Measurements from ENCODE around the gene COL8A2. TPM values are rescaled to one million over a fixed set of nuclear protein-coding genes. Genes with fewer than 3 reads are reported as not detected.
A peak's percentile ranks its signal among the peaks of the same experiment; 100 is the strongest.

Gene COL8A2
- total RNA-seq, 1 donor from 2014 or later: not detected

DNA sequence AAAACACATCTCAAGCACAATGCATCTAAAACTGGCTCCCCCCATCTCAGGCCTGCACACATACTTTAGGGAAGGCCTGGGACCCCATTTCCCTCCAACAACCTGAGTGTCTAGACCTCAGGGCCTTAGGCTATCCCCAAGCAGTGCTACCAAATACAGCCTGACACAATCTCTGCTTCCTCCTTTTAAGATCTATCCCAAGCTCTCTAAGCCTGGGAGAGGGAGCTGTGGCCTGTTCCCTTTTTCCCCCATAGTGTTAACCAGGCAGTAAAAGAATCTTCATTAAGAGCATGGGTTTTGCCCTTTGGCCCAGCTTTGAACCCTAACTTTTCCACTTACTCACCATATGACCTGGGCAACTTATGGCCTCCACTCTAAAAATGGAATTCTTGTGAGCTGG is 10.8 kb upstream of the COL8A2 start:
- no peaks in the 10 kb centered on the region for H3K36me3 Mint-ChIP-seq (ENCODE audit: unreplicated experiment)
- H3K4me3 Mint-ChIP-seq (ENCODE audit: unreplicated experiment): no peak overlapping the region
- no peaks in the 10 kb centered on the region for H3K9me3 Mint-ChIP-seq (ENCODE audit: unreplicated experiment)
- peaks cover 4% of the 10 kb centered on the region for H3K27me3 Mint-ChIP-seq (ENCODE audit: unreplicated experiment)
- DNase-seq: no peak
- TF ChIP-seq, protein P1, sequence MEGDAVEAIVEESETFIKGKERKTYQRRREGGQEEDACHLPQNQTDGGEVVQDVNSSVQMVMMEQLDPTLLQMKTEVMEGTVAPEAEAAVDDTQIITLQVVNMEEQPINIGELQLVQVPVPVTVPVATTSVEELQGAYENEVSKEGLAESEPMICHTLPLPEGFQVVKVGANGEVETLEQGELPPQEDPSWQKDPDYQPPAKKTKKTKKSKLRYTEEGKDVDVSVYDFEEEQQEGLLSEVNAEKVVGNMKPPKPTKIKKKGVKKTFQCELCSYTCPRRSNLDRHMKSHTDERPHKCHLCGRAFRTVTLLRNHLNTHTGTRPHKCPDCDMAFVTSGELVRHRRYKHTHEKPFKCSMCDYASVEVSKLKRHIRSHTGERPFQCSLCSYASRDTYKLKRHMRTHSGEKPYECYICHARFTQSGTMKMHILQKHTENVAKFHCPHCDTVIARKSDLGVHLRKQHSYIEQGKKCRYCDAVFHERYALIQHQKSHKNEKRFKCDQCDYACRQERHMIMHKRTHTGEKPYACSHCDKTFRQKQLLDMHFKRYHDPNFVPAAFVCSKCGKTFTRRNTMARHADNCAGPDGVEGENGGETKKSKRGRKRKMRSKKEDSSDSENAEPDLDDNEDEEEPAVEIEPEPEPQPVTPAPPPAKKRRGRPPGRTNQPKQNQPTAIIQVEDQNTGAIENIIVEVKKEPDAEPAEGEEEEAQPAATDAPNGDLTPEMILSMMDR (IDR thresholded peaks at IDR 0.05; ENCODE audit: partially characterized antibody, unreplicated experiment): no peak
- H3K27ac Mint-ChIP-seq (ENCODE audit: unreplicated experiment): no peak overlapping the region
- H3K4me1 Mint-ChIP-seq (ENCODE audit: low read depth, unreplicated experiment): no peaks in the 10 kb centered on the region

DNA sequence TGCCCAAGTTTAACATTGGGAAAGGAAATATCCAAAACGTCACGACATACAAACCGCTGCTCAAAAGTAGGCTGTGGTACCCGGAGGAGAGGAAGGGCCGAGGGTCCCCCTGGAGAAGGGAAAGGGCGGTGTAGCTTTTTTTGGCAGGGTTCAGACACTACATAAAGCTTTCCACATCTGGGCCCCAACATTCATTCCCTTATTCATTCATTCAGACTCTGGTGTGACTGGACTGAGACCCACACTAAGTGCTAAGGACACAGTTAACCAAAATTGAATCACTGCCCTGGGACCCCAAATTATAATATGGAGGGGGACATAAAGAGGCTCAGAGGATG is 10.3 kb upstream of the COL8A2 start:
- H3K4me3 Mint-ChIP-seq (ENCODE audit: unreplicated experiment): no peak overlapping the region
- no peaks in the 10 kb centered on the region for H3K36me3 Mint-ChIP-seq (ENCODE audit: unreplicated experiment)
- DNase-seq: no peak
- TF ChIP-seq, protein P1 (IDR thresholded peaks at IDR 0.05; ENCODE audit: partially characterized antibody, unreplicated experiment): no peak
- no peaks in the 10 kb centered on the region for H3K4me1 Mint-ChIP-seq (ENCODE audit: low read depth, unreplicated experiment)
- no peak overlapping the region for H3K27ac Mint-ChIP-seq (ENCODE audit: unreplicated experiment)
- H3K27me3 Mint-ChIP-seq (ENCODE audit: unreplicated experiment): peaks cover 4% of the 10 kb centered on the region
- H3K9me3 Mint-ChIP-seq (ENCODE audit: unreplicated experiment): no peaks in the 10 kb centered on the region

DNA sequence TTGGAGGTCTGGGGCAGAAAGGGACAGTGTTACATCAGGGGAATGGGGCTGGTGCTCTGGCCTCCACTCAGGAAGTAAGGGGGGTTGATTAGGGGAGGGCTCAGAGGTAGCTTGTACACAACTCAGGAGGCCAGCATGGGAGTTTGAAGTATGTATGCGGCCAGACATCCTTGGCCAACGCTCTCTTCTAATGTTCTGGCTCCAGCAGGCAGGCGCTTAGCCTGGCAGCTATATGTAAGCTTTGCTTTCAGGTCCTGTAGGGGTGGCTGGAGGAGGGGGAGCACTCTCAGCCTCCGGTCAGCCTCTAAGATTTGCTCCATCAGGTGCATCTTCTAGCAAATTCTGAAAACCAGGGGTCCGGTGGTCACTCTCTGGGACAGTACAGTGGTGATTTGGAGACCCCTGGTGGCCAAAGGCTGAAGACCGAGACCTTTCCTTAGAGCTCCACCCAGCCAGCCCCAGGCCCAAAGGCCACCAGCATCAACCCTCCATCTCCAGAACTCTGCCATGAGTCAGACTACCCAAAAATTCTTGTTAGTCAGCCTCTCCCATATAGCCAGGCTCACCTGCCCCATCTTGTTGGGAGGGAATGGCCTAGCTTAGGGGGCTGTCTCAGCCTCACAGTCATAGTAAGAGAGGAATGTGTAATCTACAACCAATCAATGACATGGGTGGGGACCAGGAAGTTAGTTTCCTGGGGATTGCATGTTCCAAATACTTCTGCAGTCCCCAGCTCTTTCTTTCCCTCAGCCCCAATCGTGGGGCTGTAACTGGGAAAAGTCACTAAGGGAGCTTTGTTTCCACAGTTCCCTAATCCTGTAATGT is 9.7 kb upstream of the COL8A2 start:
- Mint-ChIP-seq H3K9me3 (ENCODE audit: unreplicated experiment) (no peaks in the 10 kb centered on the region), H3K4me1 (ENCODE audit: low read depth, unreplicated experiment) (no peaks in the 10 kb centered on the region), H3K4me3 (ENCODE audit: unreplicated experiment) (no peak overlapping the region), H3K27me3 (ENCODE audit: unreplicated experiment) (peaks cover 4% of the 10 kb centered on the region), H3K27ac (ENCODE audit: unreplicated experiment) (no peak overlapping the region), H3K36me3 (ENCODE audit: unreplicated experiment) (no peaks in the 10 kb centered on the region)
- TF ChIP-seq, protein P1 (IDR thresholded peaks at IDR 0.05; ENCODE audit: partially characterized antibody, unreplicated experiment): peak; percentile 83
- peak; percentile 83 for DNase-seq

DNA sequence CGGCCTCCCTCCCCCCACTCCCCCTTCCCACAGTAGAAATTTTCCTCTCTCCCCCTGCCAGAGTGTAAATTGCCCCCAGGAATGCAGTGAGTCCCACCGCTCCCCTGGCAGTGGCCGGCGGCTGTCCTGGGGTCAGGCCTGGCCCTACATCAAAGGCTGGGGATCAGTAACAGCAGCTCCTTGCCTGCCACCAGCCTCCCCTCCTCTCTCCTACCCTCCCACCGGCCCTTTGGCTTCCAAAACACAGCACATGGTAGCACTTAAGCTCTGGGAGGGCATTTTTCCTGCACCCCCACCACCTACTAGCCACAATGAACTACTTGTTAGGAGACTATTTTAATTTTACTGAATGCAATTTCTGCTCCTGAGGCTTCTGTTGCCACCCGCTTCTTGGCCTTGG is 9.0 kb upstream of the COL8A2 start:
- Mint-ChIP-seq H3K36me3 (ENCODE audit: unreplicated experiment) (no peaks in the 10 kb centered on the region), H3K27me3 (ENCODE audit: unreplicated experiment) (peaks cover 4% of the 10 kb centered on the region), H3K9me3 (ENCODE audit: unreplicated experiment) (no peaks in the 10 kb centered on the region), H3K4me1 (ENCODE audit: low read depth, unreplicated experiment) (no peaks in the 10 kb centered on the region), H3K4me3 (ENCODE audit: unreplicated experiment) (no peak overlapping the region), H3K27ac (ENCODE audit: unreplicated experiment) (no peak overlapping the region)
- no peak for DNase-seq
- TF ChIP-seq, protein P1 (IDR thresholded peaks at IDR 0.05; ENCODE audit: partially characterized antibody, unreplicated experiment): no peak

DNA sequence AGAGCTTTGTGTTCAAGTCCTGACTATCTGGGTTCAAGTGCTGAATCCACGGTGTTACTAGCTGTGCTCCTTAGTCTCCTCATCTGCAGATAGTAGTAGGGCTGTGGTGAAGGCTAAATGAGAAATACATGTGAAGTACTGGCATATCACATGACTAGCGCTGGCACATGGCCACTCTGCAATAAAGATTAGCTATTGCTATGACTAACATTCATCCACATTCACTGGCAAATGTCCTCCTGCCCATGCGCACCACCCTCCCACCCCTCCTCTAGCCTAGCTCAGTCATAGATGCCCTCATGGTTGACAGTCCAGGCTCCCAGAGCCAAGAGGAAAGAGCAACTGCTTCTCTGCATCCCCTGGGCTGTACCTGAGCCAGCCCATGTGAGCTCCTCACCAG is 8.5 kb upstream of the COL8A2 start:
- Mint-ChIP-seq H3K27me3 (ENCODE audit: unreplicated experiment) (peaks cover 4% of the 10 kb centered on the region), H3K27ac (ENCODE audit: unreplicated experiment) (no peak overlapping the region), H3K4me1 (ENCODE audit: low read depth, unreplicated experiment) (no peaks in the 10 kb centered on the region), H3K9me3 (ENCODE audit: unreplicated experiment) (no peaks in the 10 kb centered on the region), H3K36me3 (ENCODE audit: unreplicated experiment) (no peaks in the 10 kb centered on the region), H3K4me3 (ENCODE audit: unreplicated experiment) (no peak overlapping the region)
- DNase-seq: no peak
- TF ChIP-seq, protein P1 (IDR thresholded peaks at IDR 0.05; ENCODE audit: partially characterized antibody, unreplicated experiment): no peak

Data from glutamatergic neuron (in vitro differentiated cells).